Endometrial microvascular endothelial cells (primary cell): ENCODE data around the gene BPIFB3. TPM values are rescaled to one million over a fixed set of nuclear protein-coding genes. Genes with fewer than 3 reads are reported as not detected.
"Not testable (repeated sequence)": the region's sequence is repeated elsewhere in the genome, so short reads cannot be mapped to it uniquely, and the experiment has no call there.

Experiments used
- in situ Hi-C: cut with HindIII; loops from 2 replicates; pipeline ENCODE4 v1.10.0; 2017; ENCODE audit warnings: low sequenced_read_pairs, low pct_unique_long_range_greater_than_20kb; ENCODE audit errors: inconsistent ontology term
- total RNA-seq: library from RNA; depleted of rRNA; stranded (reverse); fragments of >200 nt; gene quantifications from one replicate; pipeline ENCODE4 v1.2.3, GENCODE V29; 2015; ENCODE audit errors: inconsistent ontology term

BPIFB3 gene
- total RNA-seq, 1 donor from 2014 or later, result not detected

GRCh38 chr20:33026072-33026778, 27.5 kb upstream of the BPIFB3 start:
- in situ Hi-C loops, result no loop called here

GRCh38 chr20:33026779-33027759, 26.6 kb upstream of the BPIFB3 start:
- in situ Hi-C loops, result no loop called here

GRCh38 chr20:33027769-33028751, 25.6 kb upstream of the BPIFB3 start:
- in situ Hi-C loops, result no loop called here

GRCh38 chr20:33028875-33029274, 24.8 kb upstream of the BPIFB3 start:
- in situ Hi-C loops, result no loop called here

GRCh38 chr20:33030076-33030475, 23.6 kb upstream of the BPIFB3 start:
- in situ Hi-C loops, result no loop called here

- in situ Hi-C loops, result no loop called here
Measured at GRCh38 chr20:33030569-33030968, 23.1 kb upstream of the BPIFB3 start.

DNA sequence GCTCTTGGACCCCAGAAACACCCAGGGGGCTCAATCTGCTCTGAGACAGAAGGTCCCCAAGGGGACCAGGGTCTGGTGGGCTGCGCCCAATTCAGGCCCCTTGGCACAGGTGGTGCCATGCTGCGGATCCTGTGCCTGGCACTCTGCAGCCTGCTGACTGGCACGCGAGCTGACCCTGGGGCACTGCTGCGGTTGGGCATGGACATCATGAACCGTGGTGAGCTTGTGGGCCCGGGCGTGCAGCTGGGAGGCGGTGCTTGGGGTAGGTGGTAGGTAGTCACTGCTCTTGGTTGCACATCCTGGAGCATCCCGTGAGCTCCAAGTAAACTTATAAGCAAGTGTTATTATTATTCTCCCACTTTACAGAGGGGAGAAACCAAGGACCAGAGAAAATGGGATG, 22.2 kb upstream of the BPIFB3 start, which contains the start of gene BPIFB6:
Gene BPIFB6 (plus strand): TSS at position 118 of the 400 bp plus-strand sequence. CDS start 0 bp downstream, at position 118.
- in situ Hi-C loops, result no loop called here

- in situ Hi-C loops, result no loop called here
Measured at GRCh38 chr20:33032555-33032954, 21.1 kb upstream of the BPIFB3 start.

DNA sequence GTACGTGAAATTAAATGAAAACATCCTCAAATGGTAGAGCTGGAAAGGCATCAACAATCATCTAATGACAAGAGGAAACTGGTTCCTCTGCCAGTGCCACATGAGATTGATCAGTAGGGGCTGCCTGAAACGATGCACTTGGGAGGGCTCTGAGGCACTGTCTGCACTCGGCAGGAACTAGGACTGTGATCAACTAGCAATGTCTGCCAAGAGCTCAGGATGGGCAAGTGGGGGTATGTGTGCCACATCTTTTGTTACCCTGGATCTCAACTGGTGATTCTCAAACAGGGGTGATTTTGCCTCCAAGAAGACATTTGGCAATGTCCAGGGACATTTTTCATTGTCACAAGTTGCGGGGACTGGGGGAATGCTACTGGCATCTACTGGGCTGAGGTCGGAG, 20.3 kb upstream of the BPIFB3 start:
- in situ Hi-C loops, result no loop called here

GRCh38 chr20:33034115-33034514, 19.6 kb upstream of the BPIFB3 start:
- in situ Hi-C loops, result no loop called here

GRCh38 chr20:33034901-33035492, 18.7 kb upstream of the BPIFB3 start:
- in situ Hi-C loops, result no loop called here

DNA sequence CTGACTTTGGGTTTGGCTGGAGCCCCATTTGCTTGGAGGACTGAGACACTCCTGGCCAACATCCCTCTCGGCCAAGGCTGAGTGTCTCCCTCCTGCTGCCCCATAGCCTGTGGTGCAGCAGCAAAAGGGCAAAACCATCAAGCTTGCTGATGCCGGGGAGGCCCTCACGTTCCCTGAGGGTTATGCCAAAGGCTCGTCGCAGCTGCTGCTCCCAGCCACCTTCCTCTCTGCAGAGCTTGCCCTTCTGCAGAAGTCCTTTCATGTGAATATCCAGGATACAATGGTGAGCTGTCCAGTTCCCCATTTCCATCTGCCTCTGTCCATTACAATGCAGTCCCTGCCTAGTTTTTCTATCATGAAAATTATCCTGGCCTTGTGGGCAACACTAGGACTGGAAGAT, 16.2 kb upstream of the BPIFB3 start:
- in situ Hi-C loops, result no loop called here

DNA sequence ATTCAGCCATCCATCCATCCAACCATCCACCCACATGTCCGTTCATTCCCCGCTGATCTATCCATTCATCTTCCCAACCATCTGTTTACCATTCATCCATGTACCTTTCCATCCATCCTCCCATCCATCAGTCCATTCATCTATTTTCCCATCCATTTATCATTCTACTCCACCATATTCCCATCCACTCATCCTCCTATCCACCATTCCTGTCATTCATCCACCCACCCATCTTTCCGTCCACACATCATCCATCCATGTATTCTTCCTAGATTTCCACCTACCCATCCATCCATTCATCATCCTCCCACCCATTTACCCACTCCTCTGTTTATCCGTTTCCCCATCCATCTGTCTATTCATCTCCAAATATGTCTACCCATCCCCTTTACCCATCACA, 15.5 kb upstream of the BPIFB3 start:
- in situ Hi-C loops, result no loop called here

DNA sequence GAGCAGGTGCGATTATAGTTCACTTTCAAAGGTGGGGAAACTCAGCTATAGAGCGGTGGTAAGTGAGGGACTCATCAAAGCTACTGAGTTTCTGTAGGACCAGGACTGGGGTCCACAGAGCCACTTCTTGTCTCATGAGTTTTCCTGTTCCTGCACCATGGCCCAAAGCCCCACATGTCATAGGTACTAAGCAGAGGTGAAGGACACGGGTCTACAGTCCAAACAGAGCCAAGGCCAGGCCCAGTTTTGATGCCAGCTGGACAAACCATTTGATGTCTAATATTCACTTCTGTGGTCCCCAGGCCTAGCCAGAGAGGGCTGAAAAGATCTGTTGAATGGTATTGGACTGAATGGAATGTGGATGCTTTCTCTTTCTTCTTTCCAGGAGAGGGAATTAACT, 11.3 kb upstream of the BPIFB3 start:
- in situ Hi-C loops, result no loop called here

GRCh38 chr20:33042983-33043730, 10.5 kb upstream of the BPIFB3 start:
- in situ Hi-C loops, result no loop called here

- in situ Hi-C loops, result no loop called here
Measured at GRCh38 chr20:33043731-33044181, 9.9 kb upstream of the BPIFB3 start.

DNA sequence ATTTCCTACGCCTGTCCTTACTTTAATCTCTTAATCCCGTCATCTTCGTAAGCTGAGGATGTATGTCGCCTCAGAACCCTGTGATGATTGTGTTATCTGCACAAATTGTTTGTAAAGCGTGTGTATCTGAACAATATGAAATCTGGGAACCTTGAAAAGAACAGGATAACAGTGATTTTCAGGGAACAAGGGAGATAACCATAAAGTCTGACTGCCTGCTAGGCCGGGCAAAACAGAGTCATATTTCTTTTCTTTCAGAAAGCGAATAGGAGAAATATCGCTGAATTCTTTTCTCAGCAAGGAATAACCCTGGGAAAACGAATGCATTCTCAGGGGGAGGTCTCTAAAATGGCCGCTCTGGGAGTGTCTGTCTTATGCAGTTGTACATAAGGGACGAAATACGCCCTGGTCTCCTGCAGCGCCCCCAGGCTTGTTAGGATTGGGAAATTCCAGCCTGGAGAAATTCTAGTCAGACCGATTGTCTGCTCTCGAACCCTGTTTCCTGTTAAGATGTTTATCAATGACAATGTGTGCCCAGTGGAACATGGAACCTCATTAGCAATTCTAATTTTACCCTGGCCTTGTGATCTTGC, 8.5 kb upstream of the BPIFB3 start:
- in situ Hi-C loops, result not testable (repeated sequence)
